Measurements from ENCODE around the gene G2E3.

- TF ChIP-seq POLR2A (IDR thresholded peaks at IDR 0.05): no peak
- TF ChIP-seq, protein P1, sequence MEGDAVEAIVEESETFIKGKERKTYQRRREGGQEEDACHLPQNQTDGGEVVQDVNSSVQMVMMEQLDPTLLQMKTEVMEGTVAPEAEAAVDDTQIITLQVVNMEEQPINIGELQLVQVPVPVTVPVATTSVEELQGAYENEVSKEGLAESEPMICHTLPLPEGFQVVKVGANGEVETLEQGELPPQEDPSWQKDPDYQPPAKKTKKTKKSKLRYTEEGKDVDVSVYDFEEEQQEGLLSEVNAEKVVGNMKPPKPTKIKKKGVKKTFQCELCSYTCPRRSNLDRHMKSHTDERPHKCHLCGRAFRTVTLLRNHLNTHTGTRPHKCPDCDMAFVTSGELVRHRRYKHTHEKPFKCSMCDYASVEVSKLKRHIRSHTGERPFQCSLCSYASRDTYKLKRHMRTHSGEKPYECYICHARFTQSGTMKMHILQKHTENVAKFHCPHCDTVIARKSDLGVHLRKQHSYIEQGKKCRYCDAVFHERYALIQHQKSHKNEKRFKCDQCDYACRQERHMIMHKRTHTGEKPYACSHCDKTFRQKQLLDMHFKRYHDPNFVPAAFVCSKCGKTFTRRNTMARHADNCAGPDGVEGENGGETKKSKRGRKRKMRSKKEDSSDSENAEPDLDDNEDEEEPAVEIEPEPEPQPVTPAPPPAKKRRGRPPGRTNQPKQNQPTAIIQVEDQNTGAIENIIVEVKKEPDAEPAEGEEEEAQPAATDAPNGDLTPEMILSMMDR (IDR thresholded peaks at IDR 0.05): no peak
Observed at GRCh38 chr14:30614155-30614554, 55.2 kb downstream of the G2E3 start.
